Aortic smooth muscle cell (primary cell): Measurements from ENCODE around the gene MAML3. TPM values are rescaled to one million over a fixed set of nuclear protein-coding genes. Genes with fewer than 3 reads are reported as not detected.

Source experiments
- total RNA-seq: library from RNA; depleted of rRNA; stranded (reverse); fragments of >200 nt; gene quantifications from 2 replicates; pipeline ENCODE4 v1.2.3, GENCODE V29; 2014

The MAML3 gene
- total RNA-seq = 0.92 and 0.93 TPM in 2 replicates

GRCh38 chr4:140153718-140154571, at the start of gene MAML3:
Gene MAML3 (minus strand): TSS chr4:140154184. CDS start chr4:140153327, 857 bp downstream.

Other genes starting within 250 kb of the MAML3 start
- 40.7 and 41.7 TPM in 2 replicates for gene SCOC, start 219.5 kb upstream of the MAML3 start, total RNA-seq